Measurements from ENCODE around the gene SLC24A2.

DNA sequence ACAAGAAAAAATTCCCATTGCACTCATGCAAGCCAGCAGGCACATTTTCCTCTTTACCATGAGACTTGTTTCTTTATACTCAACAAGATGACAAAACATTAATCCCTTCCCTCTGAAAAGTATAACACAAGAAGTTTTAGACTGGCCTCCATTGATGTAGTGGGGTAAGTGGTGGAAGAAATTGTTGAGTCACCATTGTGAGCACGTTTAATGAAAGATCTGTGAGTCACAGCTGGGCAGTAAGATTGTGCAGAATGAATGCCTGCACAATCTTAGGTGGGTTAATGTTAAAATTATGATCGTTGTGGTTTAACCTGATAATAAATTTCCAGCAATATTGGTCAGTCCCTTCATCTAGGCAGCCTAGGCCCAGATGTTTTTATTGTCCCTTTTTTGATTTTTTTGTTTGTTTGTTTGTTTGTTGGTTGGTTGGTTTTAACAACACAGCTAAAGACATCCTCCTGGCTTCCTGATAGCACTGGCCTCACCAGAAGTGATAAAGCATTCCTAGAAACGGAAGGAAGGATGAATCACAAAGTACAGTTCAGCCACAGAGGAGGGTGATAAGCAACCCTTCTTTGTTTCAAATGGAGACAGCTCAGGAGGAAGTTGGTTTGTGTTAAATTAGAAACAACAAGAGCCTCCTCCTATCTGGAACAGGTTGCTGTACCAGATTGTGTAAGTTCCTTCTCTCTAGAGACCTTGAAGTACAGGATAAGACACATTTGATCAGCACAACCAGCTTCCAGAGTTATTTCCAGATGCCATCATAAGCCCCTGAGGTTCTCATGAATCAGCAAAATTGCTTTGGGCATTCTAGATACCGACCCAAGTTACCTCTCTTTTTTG lies 40.3 kb downstream of the SLC24A2 start:
- TF ChIP-seq CREB1 (CRISPR knock-in tag; IDR thresholded peaks at IDR 0.05) (no peak), SMAD4 (CRISPR knock-in tag; IDR thresholded peaks at IDR 0.05) (no peak), CBFB (CRISPR knock-in tag; IDR thresholded peaks at IDR 0.05; ENCODE audit: low read depth) (no peak)
- TF ChIP-seq, protein P1, sequence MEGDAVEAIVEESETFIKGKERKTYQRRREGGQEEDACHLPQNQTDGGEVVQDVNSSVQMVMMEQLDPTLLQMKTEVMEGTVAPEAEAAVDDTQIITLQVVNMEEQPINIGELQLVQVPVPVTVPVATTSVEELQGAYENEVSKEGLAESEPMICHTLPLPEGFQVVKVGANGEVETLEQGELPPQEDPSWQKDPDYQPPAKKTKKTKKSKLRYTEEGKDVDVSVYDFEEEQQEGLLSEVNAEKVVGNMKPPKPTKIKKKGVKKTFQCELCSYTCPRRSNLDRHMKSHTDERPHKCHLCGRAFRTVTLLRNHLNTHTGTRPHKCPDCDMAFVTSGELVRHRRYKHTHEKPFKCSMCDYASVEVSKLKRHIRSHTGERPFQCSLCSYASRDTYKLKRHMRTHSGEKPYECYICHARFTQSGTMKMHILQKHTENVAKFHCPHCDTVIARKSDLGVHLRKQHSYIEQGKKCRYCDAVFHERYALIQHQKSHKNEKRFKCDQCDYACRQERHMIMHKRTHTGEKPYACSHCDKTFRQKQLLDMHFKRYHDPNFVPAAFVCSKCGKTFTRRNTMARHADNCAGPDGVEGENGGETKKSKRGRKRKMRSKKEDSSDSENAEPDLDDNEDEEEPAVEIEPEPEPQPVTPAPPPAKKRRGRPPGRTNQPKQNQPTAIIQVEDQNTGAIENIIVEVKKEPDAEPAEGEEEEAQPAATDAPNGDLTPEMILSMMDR (IDR thresholded peaks at IDR 0.05): no peak
- TF ChIP-seq, protein P2, sequence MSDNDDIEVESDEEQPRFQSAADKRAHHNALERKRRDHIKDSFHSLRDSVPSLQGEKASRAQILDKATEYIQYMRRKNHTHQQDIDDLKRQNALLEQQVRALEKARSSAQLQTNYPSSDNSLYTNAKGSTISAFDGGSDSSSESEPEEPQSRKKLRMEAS (CRISPR knock-in tag; IDR thresholded peaks at IDR 0.05): no peak
- TF ChIP-seq, protein P3, sequence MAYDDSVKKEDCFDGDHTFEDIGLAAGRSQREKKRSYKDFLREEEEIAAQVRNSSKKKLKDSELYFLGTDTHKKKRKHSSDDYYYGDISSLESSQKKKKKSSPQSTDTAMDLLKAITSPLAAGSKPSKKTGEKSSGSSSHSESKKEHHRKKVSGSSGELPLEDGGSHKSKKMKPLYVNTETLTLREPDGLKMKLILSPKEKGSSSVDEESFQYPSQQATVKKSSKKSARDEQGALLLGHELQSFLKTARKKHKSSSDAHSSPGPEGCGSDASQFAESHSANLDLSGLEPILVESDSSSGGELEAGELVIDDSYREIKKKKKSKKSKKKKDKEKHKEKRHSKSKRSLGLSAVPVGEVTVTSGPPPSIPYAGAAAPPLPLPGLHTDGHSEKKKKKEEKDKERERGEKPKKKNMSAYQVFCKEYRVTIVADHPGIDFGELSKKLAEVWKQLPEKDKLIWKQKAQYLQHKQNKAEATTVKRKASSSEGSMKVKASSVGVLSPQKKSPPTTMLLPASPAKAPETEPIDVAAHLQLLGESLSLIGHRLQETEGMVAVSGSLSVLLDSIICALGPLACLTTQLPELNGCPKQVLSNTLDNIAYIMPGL (CRISPR knock-in tag; IDR thresholded peaks at IDR 0.05): no peak
- TF ChIP-seq, protein P4, sequence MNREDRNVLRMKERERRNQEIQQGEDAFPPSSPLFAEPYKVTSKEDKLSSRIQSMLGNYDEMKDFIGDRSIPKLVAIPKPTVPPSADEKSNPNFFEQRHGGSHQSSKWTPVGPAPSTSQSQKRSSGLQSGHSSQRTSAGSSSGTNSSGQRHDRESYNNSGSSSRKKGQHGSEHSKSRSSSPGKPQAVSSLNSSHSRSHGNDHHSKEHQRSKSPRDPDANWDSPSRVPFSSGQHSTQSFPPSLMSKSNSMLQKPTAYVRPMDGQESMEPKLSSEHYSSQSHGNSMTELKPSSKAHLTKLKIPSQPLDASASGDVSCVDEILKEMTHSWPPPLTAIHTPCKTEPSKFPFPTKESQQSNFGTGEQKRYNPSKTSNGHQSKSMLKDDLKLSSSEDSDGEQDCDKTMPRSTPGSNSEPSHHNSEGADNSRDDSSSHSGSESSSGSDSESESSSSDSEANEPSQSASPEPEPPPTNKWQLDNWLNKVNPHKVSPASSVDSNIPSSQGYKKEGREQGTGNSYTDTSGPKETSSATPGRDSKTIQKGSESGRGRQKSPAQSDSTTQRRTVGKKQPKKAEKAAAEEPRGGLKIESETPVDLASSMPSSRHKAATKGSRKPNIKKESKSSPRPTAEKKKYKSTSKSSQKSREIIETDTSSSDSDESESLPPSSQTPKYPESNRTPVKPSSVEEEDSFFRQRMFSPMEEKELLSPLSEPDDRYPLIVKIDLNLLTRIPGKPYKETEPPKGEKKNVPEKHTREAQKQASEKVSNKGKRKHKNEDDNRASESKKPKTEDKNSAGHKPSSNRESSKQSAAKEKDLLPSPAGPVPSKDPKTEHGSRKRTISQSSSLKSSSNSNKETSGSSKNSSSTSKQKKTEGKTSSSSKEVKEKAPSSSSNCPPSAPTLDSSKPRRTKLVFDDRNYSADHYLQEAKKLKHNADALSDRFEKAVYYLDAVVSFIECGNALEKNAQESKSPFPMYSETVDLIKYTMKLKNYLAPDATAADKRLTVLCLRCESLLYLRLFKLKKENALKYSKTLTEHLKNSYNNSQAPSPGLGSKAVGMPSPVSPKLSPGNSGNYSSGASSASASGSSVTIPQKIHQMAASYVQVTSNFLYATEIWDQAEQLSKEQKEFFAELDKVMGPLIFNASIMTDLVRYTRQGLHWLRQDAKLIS (CRISPR knock-in tag; IDR thresholded peaks at IDR 0.05; ENCODE audit: borderline replicate concordance): no peak
